Liver (tissue), 3 donors: Measurements from ENCODE around the gene RTN4RL2.

Source experiments
- ATF3 ChIP-seq: IDR thresholded peaks from 2 replicates; pipeline ENCODE4 v1.6.1; 2016; ENCODE audit warnings: antibody characterized with exemption
- HNF4G ChIP-seq: IDR thresholded peaks from 2 replicates; pipeline ENCODE4 v1.6.1; 2016; ENCODE audit warnings: antibody characterized with exemption
- RAD21 ChIP-seq, 2 donors: IDR thresholded peaks; 2 replicates each; pipeline ENCODE4 v1.6.1; 2016; ENCODE audit warnings: antibody characterized with exemption in 2 of 2, mild to moderate bottlenecking in 2 of 2
- REST ChIP-seq: IDR thresholded peaks from 2 replicates; pipeline ENCODE4 v1.6.1; 2016; ENCODE audit warnings: antibody characterized with exemption, mild to moderate bottlenecking
- TAF1 ChIP-seq: conservative IDR thresholded peaks from 2 replicates; pipeline ENCODE4 v1.6.1; 2016; ENCODE audit warnings: antibody characterized with exemption, mild to moderate bottlenecking
- YY1 ChIP-seq: IDR thresholded peaks from 2 replicates; pipeline ENCODE4 v1.6.1; 2016; ENCODE audit warnings: antibody characterized with exemption, mild to moderate bottlenecking
- ZBTB33 ChIP-seq: IDR thresholded peaks from 2 replicates; pipeline ENCODE4 v1.6.1; 2016; ENCODE audit warnings: antibody characterized with exemption
- TF ChIP-seq, protein P1 (sequence below): fragments of 150-350 bp; IDR thresholded peaks from 2 replicates; pipeline ENCODE4 v1.5.1; 2017; ENCODE audit warnings: improper control_type of control experiment, low read depth, low read length; ENCODE audit not compliant: missing input control
- TF ChIP-seq, protein P2 (sequence below): IDR thresholded peaks from 2 replicates; pipeline ENCODE4 v1.6.1; 2016; ENCODE audit warnings: antibody characterized with exemption
- donor health status: healthy.
- donor health status: healthy.

DNA sequence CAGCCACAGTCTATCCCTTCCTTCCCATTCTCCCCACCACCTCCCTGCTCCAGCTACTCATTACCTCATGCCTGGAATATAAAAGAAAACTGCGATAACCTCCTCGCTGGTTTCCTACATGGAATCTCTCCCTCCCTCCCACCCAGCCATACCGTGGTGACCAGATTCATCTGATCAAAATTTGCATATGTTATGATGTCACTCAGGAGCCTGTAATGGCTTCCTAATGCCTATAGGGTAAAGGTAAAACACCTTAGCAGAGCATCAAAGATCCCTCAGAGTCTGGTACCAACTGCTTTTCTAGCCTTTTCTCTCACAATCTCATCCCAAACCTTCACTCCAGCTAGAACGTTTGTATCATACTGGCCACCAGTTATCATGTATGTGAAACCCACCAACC, 19.6 kb downstream of the RTN4RL2 start:
- TF ChIP-seq, protein P1, sequence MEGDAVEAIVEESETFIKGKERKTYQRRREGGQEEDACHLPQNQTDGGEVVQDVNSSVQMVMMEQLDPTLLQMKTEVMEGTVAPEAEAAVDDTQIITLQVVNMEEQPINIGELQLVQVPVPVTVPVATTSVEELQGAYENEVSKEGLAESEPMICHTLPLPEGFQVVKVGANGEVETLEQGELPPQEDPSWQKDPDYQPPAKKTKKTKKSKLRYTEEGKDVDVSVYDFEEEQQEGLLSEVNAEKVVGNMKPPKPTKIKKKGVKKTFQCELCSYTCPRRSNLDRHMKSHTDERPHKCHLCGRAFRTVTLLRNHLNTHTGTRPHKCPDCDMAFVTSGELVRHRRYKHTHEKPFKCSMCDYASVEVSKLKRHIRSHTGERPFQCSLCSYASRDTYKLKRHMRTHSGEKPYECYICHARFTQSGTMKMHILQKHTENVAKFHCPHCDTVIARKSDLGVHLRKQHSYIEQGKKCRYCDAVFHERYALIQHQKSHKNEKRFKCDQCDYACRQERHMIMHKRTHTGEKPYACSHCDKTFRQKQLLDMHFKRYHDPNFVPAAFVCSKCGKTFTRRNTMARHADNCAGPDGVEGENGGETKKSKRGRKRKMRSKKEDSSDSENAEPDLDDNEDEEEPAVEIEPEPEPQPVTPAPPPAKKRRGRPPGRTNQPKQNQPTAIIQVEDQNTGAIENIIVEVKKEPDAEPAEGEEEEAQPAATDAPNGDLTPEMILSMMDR = no peak
- TF ChIP-seq HNF4G (no peak), TAF1 (no peak), RAD21 (IDR thresholded peaks at IDR 0.05) (no peak), REST (no peak), ZBTB33 (no peak), YY1 (no peak), ATF3 (no peak)
- TF ChIP-seq, protein P2, sequence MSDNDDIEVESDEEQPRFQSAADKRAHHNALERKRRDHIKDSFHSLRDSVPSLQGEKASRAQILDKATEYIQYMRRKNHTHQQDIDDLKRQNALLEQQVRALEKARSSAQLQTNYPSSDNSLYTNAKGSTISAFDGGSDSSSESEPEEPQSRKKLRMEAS = no peak
